OCI-LY7 (cell line): ENCODE measurements around the gene DNAH5. TPM values are rescaled to one million over a fixed set of nuclear protein-coding genes. Genes with fewer than 3 reads are reported as not detected.

Experiments used
- BruUV-seq: library from RNA; stranded (reverse); fragments of 400-500 nt; replicated peaks from 2 replicates; lab custom pipeline; 2021; lab: Mats Ljungman, UMichigan
- CTCF ChIA-PET: fragments of 300-600 bp; sonication (Branson Sonifier 250); formaldehyde crosslinking; loops from one replicate; lab custom pipeline; 2022; ENCODE audit warnings: antibody characterized with exemption; ENCODE audit not compliant: unreplicated experiment; lab: Charles Lee
- POLR2A ChIA-PET: fragments of 300-600 bp; sonication (Branson Sonifier 250); formaldehyde crosslinking; loops from one replicate; lab custom pipeline; 2022; ENCODE audit warnings: antibody characterized with exemption; lab: Charles Lee
- DNase-seq: peaks from one replicate; pipeline ENCODE4 v3.0.0-alpha.2; 2015; ENCODE audit warnings: low spot score
- H2AFZ ChIP-seq: fragments of 200-600 bp; sonication (generic), shearing (Covaris generic); 2 replicates; pipeline ENCODE4 v1.6.1; 2014; ENCODE audit warnings: mild to moderate bottlenecking, antibody characterized with exemption, low read length, moderate library complexity
- H3K27ac ChIP-seq: fragments of 200-600 bp; sonication (generic); 2 replicates; pipeline ENCODE4 v1.5.1; 2014; ENCODE audit warnings: mixed run types, low read depth, mild to moderate bottlenecking, moderate library complexity, low read length, inconsistent platforms; ENCODE audit not compliant: poor library complexity, severe bottlenecking
- H3K36me3 ChIP-seq: fragments of 200-600 bp; sonication (generic); 2 replicates; pipeline ENCODE4 v1.6.1; 2014; ENCODE audit warnings: mild to moderate bottlenecking, antibody characterized with exemption, low read length, moderate library complexity, mixed read lengths; ENCODE audit not compliant: insufficient read depth
- H3K4me1 ChIP-seq: fragments of 200-600 bp; sonication (generic); 2 replicates; pipeline ENCODE4 v1.5.1; 2014; ENCODE audit warnings: mild to moderate bottlenecking, low read length; ENCODE audit not compliant: insufficient read depth, poor library complexity, severe bottlenecking
- H3K4me2 ChIP-seq: fragments of 200-600 bp; sonication (generic); 2 replicates; pipeline ENCODE4 v1.6.1; 2014; ENCODE audit warnings: mild to moderate bottlenecking, low read length
- H3K4me3 ChIP-seq: fragments of 200-600 bp; sonication (generic); 2 replicates; pipeline ENCODE4 v1.5.1; 2014; ENCODE audit warnings: mild to moderate bottlenecking, low read depth, low read length; ENCODE audit not compliant: poor library complexity, severe bottlenecking
- H3K79me2 ChIP-seq: fragments of 200-600 bp; sonication (generic); 2 replicates; pipeline ENCODE4 v1.6.1; 2016; ENCODE audit warnings: low read depth, mild to moderate bottlenecking, low read length, moderate library complexity, mixed read lengths; ENCODE audit not compliant: insufficient read depth
- H3K9me2 ChIP-seq: fragments of 200-600 bp; sonication (generic); 2 replicates; pipeline ENCODE4 v1.6.1; 2016; ENCODE audit warnings: mild to moderate bottlenecking, low read length, mixed read lengths; ENCODE audit not compliant: insufficient read depth
- H3K9me3 ChIP-seq: fragments of 200-600 bp; sonication (generic); 2 replicates; pipeline ENCODE4 v1.6.1; 2014; ENCODE audit warnings: mild to moderate bottlenecking, mixed run types, low read length, mixed read lengths
- H4K20me1 ChIP-seq: fragments of 200-600 bp; sonication (generic); 2 replicates; pipeline ENCODE4 v1.6.1; 2014; ENCODE audit warnings: mild to moderate bottlenecking, antibody characterized with exemption, low read length, moderate library complexity, mixed read lengths; ENCODE audit not compliant: insufficient read depth
- CTCF ChIP-seq: fragments of 200-600 bp; sonication (generic); conservative IDR thresholded peaks from 2 replicates; pipeline ENCODE4 v1.5.1; 2014; ENCODE audit warnings: mild to moderate bottlenecking, antibody characterized with exemption, low read length, moderate library complexity, mixed read lengths
- EZH2phosphoT487 ChIP-seq: fragments of 200-600 bp; sonication (generic); IDR thresholded peaks from 2 replicates; pipeline ENCODE4 v1.6.1; 2018; ENCODE audit warnings: low read depth, borderline replicate concordance, mild to moderate bottlenecking, mixed run types, antibody characterized with exemption, low read length, moderate library complexity, mixed read lengths
- intact Hi-C: fragments of 100-400 bp; cut with micrococcal nuclease; formaldehyde crosslinking; loops from one replicate; pipeline ENCODE4 v1.10.0; 2022; ENCODE audit not compliant: unreplicated experiment
- total RNA-seq, 2 experiments: library from RNA; depleted of rRNA in 1 of 2; stranded (reverse); fragments of >200 nt in 1 of 2; shearing (Covaris generic) in 1 of 2; gene quantifications; 2 replicates each; pipeline ENCODE4 v1.2.3, GENCODE V29; 2014 to 2022

DNAH5 gene
- total RNA-seq, 2 experiments from 2014 or later = 0.06 TPM; not detected in 1

- no peaks in the 10 kb centered on the region for H3K9me2 ChIP-seq
- intact Hi-C loops = no loop called here
- no peaks in the 10 kb centered on the region for H3K79me2 ChIP-seq
- H3K27ac ChIP-seq = no peak overlapping the region
- CTCF ChIA-PET = no interaction called here
- H2AFZ ChIP-seq = no peak overlapping the region
- no peaks in the 10 kb centered on the region for H3K36me3 ChIP-seq
- no peak overlapping the region for H3K4me3 ChIP-seq
- H3K4me1 ChIP-seq = no peaks in the 10 kb centered on the region
- no peak for TF ChIP-seq CTCF
- no peak for TF ChIP-seq EZH2phosphoT487
- POLR2A ChIA-PET = interaction anchor here (1.0 to 1.2 kb wide), 2 partner anchors 10 to 19 kb away, joined by 3 read pairs; no protein-coding TSS in a partner anchor
- no peak overlapping the region for H3K4me2 ChIP-seq
- H4K20me1 ChIP-seq = no peaks in the 10 kb centered on the region
- no TSS peak for BruUV-seq
- no peaks in the 10 kb centered on the region for H3K9me3 ChIP-seq
- DNase-seq = no peak
Observed at GRCh38 chr5:13662626-13663025, 281.9 kb downstream of the DNAH5 start.

- H3K4me1 ChIP-seq = no peaks in the 10 kb centered on the region
- H3K4me3 ChIP-seq = no peak overlapping the region
- H2AFZ ChIP-seq = no peak overlapping the region
- TF ChIP-seq EZH2phosphoT487 (no peak), CTCF (no peak)
- no peaks in the 10 kb centered on the region for H4K20me1 ChIP-seq
- no TSS peak for BruUV-seq
- no peaks in the 10 kb centered on the region for H3K9me3 ChIP-seq
- no peaks in the 10 kb centered on the region for H3K9me2 ChIP-seq
- POLR2A ChIA-PET = interaction anchor here (0.6 kb wide), 1 partner anchor 1570 kb away, joined by 4 read pairs; no protein-coding TSS in a partner anchor
- intact Hi-C loops = no loop called here
- CTCF ChIA-PET = no interaction called here
- no peaks in the 10 kb centered on the region for H3K79me2 ChIP-seq
- no peak overlapping the region for H3K4me2 ChIP-seq
- no peaks in the 10 kb centered on the region for H3K36me3 ChIP-seq
- DNase-seq = no peak
- H3K27ac ChIP-seq = no peak overlapping the region
Observed at GRCh38 chr5:13661272-13661671, 283.2 kb downstream of the DNAH5 start.

GRCh38 chr5:13660072-13660471, 284.4 kb downstream of the DNAH5 start:
- no peak overlapping the region for H3K4me3 ChIP-seq
- TF ChIP-seq CTCF = 0 out of 2 replicates have a peak, but pooled peaks have one; percentile 9
- TF ChIP-seq EZH2phosphoT487 = no peak
- H4K20me1 ChIP-seq = no peaks in the 10 kb centered on the region
- no peaks in the 10 kb centered on the region for H3K4me1 ChIP-seq
- no peak overlapping the region for H2AFZ ChIP-seq
- BruUV-seq = no TSS peak
- no peaks in the 10 kb centered on the region for H3K9me3 ChIP-seq
- no peak overlapping the region for H3K27ac ChIP-seq
- intact Hi-C loops = no loop called here
- POLR2A ChIA-PET = interaction anchor here (0.8 kb wide), 1 partner anchor 9 kb away, joined by 3 read pairs; no protein-coding TSS in a partner anchor
- no peaks in the 10 kb centered on the region for H3K79me2 ChIP-seq
- H3K9me2 ChIP-seq = no peaks in the 10 kb centered on the region
- no peaks in the 10 kb centered on the region for H3K36me3 ChIP-seq
- no peak for DNase-seq
- CTCF ChIA-PET = no interaction called here
- no peak overlapping the region for H3K4me2 ChIP-seq
